ENCODE data around the gene EOGT.

Gene EOGT

DNA sequence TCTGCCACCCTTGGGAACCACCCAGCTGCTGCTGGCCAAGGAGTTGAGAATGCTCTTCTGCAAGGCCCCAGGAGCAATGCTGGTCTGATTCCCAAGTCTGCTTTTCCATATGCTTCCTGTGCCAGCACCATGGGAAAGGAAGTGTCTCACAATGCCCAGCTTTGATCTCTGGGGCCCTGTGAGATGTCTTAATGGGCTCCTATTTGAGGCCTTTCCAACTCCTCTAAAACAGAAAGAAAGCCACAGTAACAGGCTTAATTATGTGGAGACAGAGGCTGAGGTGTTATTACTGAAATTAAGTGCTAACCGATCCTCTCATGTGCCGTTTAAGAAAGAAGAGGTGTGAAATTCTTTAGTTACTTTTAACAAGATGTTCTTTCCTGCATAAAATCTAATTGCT lies 4.5 kb downstream of the EOGT start:
- DNase-seq = no peak

DNA sequence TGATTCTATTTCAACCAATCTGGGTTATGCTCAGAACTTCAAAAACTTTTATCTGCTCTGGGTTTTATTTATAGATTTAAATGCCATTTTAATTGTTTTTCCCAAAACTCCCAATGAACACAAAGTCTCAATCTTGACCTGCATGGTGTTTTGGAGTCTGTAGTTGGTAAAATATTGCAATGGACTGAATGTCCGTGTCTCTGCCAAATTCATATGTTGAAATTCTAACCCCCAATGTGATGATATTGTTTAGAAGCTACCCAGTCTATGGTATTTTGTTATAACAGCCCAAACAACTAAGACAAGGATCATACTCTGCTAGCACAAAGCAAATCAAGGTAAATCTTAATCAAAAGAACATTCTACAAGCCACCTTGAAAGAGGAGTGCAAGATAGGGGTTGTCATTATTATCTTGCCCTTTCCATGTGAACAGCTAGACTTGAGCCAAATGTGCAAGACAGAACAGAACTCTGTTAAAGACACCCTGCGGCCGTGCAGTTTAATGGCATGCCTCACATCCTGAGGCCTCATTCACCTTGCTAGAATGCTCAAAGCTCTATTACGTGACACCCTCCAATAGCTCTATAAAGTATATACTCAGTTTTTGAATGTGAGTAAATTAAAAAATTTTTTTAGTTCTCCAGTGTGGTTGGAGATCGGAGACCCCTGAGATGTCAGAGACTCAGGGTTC lies 7.5 kb downstream of the EOGT start:
- DNase-seq = no peak

DNA sequence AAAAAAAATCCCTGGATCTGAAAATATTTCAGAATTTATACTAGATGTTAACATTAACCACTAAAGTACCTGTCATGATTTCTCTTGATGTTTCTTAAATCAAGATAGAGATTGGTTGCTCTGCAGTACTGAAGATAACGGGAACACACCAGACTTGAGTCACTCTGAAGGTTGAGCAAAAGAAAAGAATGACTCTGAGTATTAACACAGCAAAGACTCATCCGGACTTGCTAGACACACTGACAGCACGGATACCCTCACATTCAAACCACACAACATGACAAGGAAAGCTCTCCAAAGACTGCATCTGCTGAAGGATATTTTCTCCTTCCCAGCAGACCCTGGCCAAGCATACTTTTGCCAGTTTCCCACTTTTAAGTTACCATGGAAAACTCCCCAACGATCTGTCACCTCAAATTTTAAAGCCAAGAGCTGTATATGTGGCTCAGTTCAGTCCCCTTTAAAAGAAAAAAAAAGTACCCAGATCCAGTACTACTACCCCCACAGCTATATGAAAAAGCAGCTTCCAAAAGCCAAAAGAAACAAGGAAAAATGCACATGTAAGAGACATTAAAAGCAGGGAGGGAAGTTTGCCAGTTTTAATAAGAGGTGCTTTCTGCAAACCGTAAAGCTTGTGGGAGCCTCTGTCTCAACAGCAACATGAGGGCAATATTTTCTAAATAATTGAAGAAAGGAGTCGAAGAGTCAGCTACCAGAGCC lies 8.3 kb downstream of the EOGT start:
- DNase-seq = no peak

DNA sequence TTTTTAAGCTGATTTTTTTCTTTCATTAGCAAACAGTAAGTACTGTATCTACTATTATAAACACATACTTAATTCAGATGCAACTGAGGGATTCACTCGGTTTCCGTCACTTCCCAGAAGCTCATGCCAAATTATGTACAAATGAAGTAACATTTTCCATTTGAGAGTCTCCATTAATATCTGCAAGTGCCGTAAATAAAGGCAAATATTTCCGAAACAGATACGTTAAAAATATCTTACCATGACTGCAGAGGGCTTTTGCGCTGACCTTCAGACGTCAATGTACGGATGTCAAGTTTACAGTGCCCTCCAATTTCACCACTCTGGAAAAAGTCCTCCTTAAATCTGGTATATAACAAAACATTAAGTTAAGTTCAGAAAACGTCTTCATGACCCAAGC lies 9.3 kb downstream of the EOGT start:
- no peak for DNase-seq

DNA sequence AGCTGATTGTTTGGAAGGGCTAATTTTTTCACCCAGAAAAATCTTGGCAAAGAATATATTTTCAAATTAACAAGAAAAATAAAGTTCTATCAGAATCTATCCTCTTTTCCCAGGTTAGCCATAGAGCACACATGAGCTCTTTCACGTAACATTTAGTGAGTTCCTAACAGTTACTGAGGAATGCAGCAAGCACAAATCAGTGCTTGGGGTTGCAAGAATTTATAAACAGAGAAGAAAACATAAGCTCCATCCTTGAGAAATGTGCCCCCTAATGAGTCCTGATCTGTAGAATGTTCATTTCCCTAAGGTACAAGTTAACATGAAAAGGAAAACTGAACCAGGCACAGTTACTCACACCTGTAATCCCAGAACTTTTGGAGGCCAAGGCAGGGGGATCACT lies 13.9 kb downstream of the EOGT start:
- DNase-seq = no peak

DNA sequence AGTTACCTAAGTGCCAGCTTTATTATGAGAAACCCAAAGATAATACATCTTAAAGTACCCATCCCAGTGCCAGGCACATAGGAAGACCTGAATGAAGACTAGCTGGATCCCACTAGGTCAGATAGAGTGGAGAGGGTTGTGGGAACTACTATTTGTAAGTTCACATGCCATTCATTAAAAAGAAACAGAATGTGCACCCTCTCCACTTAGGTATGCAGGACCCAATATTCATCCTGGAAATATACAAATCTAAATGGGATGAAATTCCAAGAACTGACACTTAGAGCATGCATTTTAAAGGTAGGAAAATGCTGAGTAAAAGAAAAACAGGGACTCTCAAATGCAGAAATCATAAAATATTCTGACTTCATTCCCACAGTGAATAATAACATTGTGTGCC lies 14.3 kb downstream of the EOGT start:
- no peak for DNase-seq

DNA sequence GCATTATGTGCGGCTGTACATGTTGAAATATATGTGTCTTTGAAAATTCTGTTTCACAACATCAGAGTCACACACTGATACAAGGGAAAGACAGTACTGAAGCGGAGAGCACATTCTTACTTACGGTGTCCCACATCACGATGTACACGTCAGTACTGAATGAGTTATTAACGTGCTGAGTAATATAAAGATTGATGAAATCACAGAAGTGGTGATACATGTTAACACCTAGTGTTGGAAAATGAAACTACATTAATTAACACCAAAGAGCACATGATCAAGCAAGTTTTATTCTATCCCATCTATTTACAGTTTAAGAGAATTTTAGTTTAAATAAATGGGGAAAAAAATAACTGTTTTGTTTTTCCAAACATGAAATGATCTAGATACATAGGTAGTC lies 15.6 kb downstream of the EOGT start:
- no peak for DNase-seq

DNA sequence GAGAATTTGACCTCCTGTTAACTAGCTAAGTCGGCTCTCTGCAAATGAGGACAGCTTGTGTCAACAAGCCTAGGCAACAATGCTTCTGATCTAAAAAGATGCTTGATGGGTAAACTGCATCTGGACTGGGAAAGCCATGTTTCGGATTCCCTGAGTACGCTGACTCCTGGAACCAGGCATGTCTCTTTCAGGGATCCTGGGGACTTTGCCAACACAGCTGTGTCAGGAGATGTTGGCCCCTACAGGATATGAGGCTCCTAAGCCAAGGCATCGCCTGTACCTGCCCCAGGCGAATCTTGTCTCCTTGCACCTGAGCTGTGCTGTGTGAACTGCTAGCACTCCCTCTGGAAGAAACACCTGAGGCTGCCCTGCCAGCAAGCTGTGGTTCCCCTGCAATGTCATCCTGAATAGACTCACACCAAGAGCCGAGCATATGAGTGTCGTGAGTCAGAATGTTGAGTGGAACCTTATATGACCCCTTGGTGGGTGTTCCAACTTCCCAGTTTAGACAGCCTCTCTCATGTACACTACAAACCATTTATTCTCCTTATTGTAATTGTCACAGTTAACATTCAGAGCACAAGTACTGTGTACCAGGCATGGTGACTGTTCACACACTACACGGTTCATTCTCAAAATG lies 17.0 kb downstream of the EOGT start:
- no peak for DNase-seq

DNA sequence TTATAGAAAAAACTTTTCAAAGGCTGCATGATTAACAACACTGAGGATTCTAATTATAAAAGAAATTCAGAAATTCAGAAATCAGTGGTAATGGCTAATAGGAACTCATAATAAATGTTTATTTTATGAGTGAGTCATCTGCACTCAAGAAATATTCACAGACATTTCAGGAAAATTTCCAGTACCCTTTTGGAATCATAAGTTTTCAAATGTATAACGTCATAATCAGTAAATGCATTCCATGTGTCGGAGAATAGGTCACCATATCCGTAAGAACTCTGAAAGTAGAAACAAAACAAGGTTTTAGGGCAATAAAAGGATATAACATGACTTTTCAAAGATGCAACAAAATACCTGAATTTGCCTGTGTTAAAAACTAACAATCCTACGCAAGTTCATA lies 24.7 kb downstream of the EOGT start:
- no peak for DNase-seq

DNA sequence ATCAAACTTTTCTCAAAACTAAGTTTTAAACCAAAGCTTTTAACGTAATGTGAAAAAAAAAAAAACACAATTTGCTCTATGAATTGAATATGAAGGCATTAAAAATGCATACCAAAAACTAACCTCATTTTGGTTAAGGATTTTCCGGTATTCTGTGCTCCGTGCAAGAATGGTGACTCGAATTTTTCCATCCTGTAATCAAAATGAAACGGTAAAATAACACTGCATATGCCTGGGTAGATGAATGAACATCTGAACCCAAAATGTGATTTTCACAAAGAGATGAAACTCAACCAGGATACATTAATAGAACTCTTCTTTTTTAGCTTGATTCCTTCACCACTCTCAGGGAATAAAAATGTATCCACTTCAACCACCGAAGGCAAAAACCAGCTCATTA lies 26.2 kb downstream of the EOGT start:
- DNase-seq = no peak

DNA sequence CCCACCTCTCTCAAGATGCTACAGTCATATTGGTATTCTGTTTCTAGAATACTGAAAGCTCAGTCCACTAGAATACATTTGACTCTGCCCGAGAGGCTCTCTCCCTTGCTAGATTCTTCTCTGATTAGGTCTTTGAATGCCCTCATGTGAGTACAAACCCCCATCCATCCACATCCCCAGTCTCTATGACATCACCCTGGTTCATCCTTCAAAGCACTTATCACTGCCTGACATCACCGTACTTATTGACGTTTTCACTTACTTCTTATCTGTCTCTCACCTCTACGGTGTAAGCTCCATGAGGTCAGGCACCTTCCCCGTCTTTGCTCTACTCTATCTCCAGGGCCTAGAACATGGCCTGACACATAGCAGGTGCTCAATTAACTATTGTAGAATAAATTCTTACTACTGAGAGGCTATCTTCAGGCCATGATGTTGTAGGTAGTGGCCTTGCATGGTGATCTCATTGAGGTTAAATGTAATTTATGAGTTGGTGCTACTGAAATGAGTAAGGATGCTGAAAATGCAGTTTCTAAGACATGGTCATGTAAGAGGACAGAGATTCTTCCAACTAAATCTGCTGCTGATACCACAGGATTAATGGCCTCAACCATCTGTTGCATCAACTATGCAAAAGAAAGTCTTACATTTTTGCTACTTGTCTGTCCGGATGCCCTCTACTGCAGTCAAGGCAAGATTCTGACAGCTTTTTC lies 26.8 kb downstream of the EOGT start:
- no peak for DNase-seq

DNA sequence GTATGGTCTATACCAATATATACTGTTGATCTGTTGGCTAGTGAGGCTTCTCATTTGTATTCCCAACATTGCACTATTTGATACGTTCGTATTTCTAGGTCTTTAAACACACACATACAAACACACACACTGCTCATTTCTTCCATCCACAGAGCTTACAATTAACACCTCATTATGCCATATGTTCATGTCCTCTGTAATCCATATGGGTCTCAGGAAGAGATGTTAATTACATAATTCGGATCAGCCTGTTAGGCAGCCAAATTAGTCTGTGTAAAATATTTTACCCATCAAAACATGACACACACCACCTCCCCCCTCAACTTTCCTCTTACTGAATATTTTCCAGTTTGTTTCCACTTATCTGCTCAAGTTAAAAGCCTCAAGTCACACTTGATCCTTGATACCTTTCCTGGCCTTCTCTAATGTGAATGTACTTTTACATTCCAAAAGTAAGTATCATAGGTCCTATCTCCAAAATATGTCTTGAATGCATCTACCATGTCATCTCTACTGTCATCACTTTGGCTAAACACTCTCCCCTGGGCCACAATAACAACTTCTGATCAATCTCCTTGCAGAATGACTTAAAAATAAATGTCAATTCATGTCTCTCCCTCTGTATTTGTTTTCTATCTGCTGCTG lies 28.2 kb downstream of the EOGT start:
- no peak for DNase-seq

DNA sequence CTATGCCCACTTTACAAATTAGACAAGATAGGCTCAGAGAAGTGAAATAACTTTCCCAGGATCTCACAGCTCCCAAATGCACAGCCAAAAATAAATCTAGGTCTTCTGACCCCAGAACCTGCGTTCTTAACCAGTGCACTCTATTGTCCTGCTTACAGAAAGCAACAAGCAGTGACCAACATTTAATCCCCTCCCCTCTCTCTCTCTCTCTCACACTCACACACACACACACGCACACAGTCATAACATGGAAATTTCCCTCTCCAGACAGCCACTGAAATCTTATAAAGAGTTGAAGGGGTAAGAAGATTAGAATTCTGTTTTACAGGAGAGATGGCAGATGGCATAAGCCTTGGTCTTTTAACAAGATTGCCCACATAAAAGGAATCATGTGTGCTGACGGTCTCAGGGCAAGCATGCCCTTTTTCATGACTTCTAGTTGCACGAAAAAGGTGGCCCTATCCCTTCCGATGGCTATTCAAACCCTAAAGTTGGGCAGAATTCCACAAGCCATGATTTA lies 29.4 kb downstream of the EOGT start:
- no peak for DNase-seq

DNA sequence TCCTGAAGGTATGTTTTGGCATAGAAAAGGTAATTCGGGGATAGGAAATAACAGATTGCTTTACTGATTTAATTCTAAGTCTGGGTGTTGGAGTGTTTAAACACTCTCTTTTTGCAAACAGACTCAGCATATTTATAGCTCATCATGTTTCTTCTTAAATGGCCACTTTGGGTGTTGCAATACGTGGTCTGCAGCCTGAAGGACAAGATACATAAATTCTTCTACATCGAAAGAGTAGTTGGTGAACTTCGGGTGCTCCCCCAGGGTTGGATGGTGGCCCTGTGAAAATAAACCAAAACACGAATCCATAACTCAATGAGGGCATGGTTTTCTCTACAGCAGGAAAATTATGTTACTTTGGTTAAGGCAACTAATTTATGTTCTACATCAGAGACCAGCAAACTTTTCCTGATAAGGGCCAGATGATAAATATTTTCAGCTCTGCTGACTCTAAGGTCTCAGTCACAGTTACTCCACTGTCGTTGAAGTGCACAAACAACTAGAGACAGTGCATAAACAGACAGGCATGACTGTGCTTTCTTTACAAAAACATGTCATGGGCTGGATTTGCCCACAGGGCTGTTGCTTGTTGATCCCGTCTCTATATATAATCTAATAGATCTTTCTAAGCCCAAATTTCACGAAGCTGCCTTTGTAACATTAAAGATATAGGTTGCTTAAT lies 35.9 kb downstream of the EOGT start:
- DNase-seq = no peak

DNA sequence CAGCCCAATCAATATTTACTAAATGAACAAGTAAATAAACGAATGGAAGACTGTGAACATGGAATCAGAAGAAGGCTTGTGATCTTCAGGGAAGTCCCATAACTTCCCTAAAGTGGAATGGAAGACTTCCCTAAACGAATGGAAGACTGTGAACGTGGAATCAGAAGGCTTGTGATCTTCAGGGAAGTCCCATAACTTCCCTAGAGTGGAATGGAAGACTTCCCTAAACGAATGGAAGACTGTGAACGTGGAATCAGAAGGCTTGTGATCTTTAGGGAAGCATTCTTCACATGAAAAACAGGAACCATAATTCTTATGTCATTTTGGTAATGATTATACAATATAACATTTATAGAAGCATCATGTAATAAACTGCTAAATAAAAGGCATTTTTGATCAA lies 38.8 kb downstream of the EOGT start:
- DNase-seq = no peak

DNA sequence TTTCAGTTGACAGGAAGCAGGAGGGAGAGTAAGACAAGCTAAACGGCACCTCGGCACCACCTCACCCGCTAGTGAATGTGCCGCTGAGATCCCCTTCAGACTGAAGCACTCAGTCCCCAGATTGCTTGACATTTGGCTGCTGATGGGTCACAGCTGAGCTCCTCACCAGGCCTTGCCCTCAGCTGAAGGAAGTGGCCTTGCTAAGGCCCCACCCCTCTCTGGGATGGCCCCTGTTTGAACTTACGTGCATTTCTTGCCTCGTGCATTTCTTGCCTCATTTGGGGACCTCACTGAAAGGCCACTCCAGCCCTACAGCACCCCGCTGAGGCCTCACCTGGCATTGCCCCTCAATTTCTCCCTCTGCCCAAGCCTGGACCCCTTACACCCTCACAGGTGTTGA lies 39.8 kb downstream of the EOGT start:
- DNase-seq = no peak

DNA sequence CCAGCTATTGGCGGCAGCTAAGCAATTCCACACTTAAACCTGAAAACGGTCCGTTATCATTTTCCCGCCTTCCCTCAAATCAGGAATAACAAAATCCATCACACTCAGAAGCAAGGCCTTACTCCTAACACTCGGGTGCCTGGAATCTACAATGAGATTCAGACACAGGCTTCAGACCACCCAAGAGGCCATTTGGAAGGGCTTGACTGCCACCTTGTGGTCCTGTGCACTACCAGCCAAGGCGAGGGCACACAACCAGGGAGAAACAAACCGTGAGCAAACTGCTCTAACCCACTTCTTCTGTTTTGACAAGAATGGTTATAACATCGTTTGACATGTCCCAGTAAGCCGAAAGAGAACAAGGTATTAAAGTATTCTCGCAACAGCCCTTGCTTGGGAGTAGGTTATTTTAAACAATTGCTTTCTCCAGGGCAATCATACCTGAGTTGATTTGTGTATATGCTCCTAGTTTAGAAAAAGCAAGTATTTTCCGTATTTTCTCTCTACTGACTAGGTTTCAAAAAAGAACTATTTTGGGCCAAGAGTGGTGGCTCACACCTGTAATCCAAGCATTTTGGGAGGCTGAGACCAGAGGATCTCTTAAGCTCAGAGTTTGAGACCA lies 41.0 kb downstream of the EOGT start:
- peak; percentile 39 to 47 for DNase-seq

DNA sequence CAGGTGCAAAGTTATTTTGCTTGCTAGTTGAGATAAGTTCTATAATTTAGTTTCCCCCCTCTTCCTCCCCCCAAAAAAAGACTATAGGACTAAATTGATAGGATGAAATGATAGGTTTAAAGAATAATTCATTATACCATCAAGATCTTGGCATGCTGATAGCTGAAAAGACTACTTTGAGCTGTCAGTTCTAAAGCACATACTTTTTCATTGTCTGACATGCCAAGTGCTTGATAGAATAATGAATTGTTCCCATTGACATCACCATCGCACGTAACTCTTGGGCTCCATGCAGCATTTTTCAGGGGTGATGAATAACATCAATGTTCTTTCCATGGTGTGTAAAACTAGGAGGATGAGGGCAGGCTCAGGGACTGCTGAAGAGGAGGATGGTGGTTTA lies 48.8 kb downstream of the EOGT start:
- no peak for DNase-seq

DNA sequence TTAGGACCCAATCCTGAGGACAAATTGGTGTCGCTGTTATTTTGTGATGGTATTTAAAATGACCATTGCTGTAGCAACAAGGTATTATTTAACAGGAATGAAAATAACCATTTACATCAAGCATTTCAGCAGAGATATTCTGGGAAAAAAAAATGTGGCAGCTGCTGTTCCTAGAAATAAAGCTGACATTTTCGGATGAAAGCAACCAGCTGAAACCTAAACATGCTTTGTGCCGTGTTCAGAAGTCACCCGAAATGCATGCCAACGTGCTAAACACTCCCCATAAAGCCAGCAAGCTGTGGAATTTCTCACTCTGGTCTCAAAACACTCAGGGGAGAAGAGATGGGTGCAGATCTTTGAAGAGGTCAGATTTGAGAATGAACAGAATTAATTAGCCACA lies 49.6 kb downstream of the EOGT start:
- no peak for DNase-seq

DNA sequence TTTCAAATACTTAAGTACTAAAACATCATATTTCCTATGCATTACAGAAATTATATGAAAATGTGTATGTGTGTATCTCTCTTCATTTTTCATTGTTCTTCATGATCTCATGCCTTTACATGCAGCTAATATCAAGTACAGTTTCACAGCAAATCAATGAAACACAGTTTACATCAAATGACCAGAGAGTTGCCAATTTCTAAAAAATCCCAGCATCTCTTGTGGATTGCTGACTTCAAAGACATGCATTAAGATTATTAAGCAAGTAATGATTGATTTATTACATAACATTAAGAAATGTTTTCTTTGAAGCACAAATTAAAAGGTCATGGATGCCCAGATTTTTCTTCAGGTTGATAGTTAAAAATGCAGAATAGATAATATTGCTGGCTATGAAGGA lies 50.1 kb downstream of the EOGT start:
- DNase-seq = no peak

DNA sequence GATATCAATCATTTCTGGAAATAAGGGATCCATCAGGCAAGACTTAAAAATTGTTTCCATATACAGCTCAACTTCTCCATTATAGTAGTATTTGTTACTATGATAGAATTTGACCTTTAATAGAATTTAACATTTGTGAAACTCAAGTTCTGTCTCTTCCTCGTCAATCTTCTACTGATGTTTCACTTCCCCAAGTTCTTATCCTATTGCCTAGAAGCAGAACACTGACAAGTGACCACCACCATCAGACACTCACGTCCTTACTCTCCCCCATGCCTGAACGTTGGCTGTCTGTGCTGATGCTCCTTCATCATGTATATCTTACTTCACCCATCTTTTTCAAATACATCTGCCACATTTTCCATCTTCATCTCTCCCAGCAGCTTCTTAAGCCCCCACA lies 54.6 kb downstream of the EOGT start:
- DNase-seq = no peak

DNA sequence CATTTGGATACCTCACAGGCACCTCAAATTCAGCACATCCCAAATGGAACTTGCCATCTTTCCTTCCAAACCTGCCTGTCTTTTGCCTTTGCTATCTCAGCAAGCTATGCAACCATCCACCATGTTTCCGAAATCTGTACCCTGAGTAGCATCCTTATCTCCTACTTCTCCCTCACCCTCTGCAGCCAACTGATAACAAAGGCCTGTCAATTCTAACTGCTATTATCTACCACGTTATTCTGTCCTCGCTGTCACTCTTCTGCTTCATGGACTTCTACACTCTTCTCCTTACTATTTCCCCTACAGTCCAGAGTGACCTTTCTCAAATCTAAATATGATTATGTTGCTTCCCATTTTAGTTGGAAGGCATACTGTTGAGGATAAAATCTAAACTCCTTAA lies 55.6 kb downstream of the EOGT start:
- DNase-seq = no peak
